Amniotic stem cell (primary cell): ENCODE data around the gene USP21.
"Not testable (repeated sequence)": the region's sequence is repeated elsewhere in the genome, so short reads cannot be mapped to it uniquely, and the experiment has no call there.

Source experiments
- DNase-seq: peaks from one replicate; lab custom pipeline; 2025; lab: John Stamatoyannopoulos, UW

Gene USP21

GRCh38 chr1:161159087-161159912, at the start of gene USP21:
Gene USP21, plus strand, starts transcription at chr1:161159500. Its CDS starts 1,141 bp downstream, at chr1:161160641.
- DNase-seq, result peak; percentile 87

- DNase-seq, result no peak
These were observed 48.2 kb upstream of the USP21 start for GRCh38 chr1:161111117-161111516.

- no peak for DNase-seq
These were observed 47.8 kb upstream of the USP21 start for GRCh38 chr1:161111527-161111926.

- no peak for DNase-seq
These were observed 45.4 kb upstream of the USP21 start for GRCh38 chr1:161113915-161114314.

- no peak for DNase-seq
These were observed 44.7 kb upstream of the USP21 start for GRCh38 chr1:161114556-161114955.

GRCh38 chr1:161115132-161115711, 44.1 kb upstream of the USP21 start:
- no peak for DNase-seq

GRCh38 chr1:161115961-161116360, 43.3 kb upstream of the USP21 start:
- DNase-seq, result not testable (repeated sequence)

GRCh38 chr1:161117759-161118581, 41.3 kb upstream of the USP21 start, which contains the start of the genes NIT1 and PFDN2:
Gene NIT1, plus strand, starts transcription at chr1:161118105. Its CDS starts 72 bp downstream, at chr1:161118177.
Gene PFDN2, minus strand, starts transcription at chr1:161118037. Its CDS starts 11 bp downstream, at chr1:161118026.
- DNase-seq, result peak; percentile 51

- DNase-seq, result no peak
These were observed 40.0 kb upstream of the USP21 start for GRCh38 chr1:161119092-161119903.

- DNase-seq, result no peak
These were observed 38.2 kb upstream of the USP21 start for GRCh38 chr1:161121042-161121650.

GRCh38 chr1:161121834-161122233, 37.5 kb upstream of the USP21 start:
- DNase-seq, result no peak

GRCh38 chr1:161122967-161123366, 36.3 kb upstream of the USP21 start:
- no peak for DNase-seq

GRCh38 chr1:161127649-161128048, 31.7 kb upstream of the USP21 start:
- no peak for DNase-seq

- DNase-seq, result no peak
These were observed 30.5 kb upstream of the USP21 start for GRCh38 chr1:161128591-161129420.

- no peak for DNase-seq
These were observed 29.0 kb upstream of the USP21 start for GRCh38 chr1:161130266-161130665.

GRCh38 chr1:161131523-161132409, 27.5 kb upstream of the USP21 start:
- no peak for DNase-seq

- peak; percentile 85 for DNase-seq
These were observed 26.7 kb upstream of the USP21 start, which contains the start of gene DEDD for GRCh38 chr1:161132410-161133219. Gene DEDD, minus strand, starts transcription at chr1:161132667. Its CDS starts 8,205 bp downstream, at chr1:161124462.

- DNase-seq, result no peak
These were observed 26.0 kb upstream of the USP21 start for GRCh38 chr1:161133220-161133740.
